Fibroblast of skin of back (primary cell): Measurements from ENCODE around the gene PRDM2.
A peak's percentile ranks its signal among the peaks of the same experiment; 100 is the strongest.

Experiments used
- DNase-seq: peaks from one replicate; pipeline ENCODE4 v3.0.0-alpha.2; 2013

PRDM2 gene

GRCh38 chr1:13699510-13699909, 478 bp upstream of the PRDM2 start:
- peak; percentile 48 for DNase-seq

- peak; percentile 27 for DNase-seq
Measured at GRCh38 chr1:13700521-13701270, 708 bp downstream of the PRDM2 start.

GRCh38 chr1:13701271-13701640, 1.3 kb downstream of the PRDM2 start:
- no peak for DNase-seq

- no peak for DNase-seq
Measured at GRCh38 chr1:13702425-13703127, 2.6 kb downstream of the PRDM2 start.

GRCh38 chr1:13703128-13703513, 3.1 kb downstream of the PRDM2 start:
- no peak for DNase-seq

- DNase-seq: no peak
Measured at GRCh38 chr1:13703558-13704490, 3.8 kb downstream of the PRDM2 start.

- no peak for DNase-seq
Measured at GRCh38 chr1:13706046-13706445, 6.1 kb downstream of the PRDM2 start.

- DNase-seq: no peak
Measured at GRCh38 chr1:13707164-13707563, 7.2 kb downstream of the PRDM2 start.

GRCh38 chr1:13708380-13708982, 8.5 kb downstream of the PRDM2 start:
- no peak for DNase-seq

- no peak for DNase-seq
Measured at GRCh38 chr1:13710086-13710485, 10.1 kb downstream of the PRDM2 start.

GRCh38 chr1:13714851-13715250, 14.9 kb downstream of the PRDM2 start:
- no peak for DNase-seq

- peak; percentile 81 for DNase-seq
Measured at GRCh38 chr1:13715616-13716287, 15.8 kb downstream of the PRDM2 start.

- DNase-seq: peak; percentile 45
Measured at GRCh38 chr1:13722808-13723360, 22.9 kb downstream of the PRDM2 start.

GRCh38 chr1:13723810-13724209, 23.8 kb downstream of the PRDM2 start:
- no peak for DNase-seq

- peak; percentile 74 for DNase-seq
Measured at GRCh38 chr1:13725714-13726175, 25.8 kb downstream of the PRDM2 start.

GRCh38 chr1:13728091-13728715, 28.2 kb downstream of the PRDM2 start:
- DNase-seq: no peak

GRCh38 chr1:13730291-13730690, 30.3 kb downstream of the PRDM2 start:
- no peak for DNase-seq

GRCh38 chr1:13730751-13731482, 30.9 kb downstream of the PRDM2 start:
- no peak for DNase-seq

- no peak for DNase-seq
Measured at GRCh38 chr1:13731897-13732296, 31.9 kb downstream of the PRDM2 start.

GRCh38 chr1:13732971-13733667, 33.1 kb downstream of the PRDM2 start:
- no peak for DNase-seq
